Skeletal muscle satellite cell (primary cell): ENCODE data around the gene COPG2.

Source experiments
- H3K27me3 ChIP-seq: 2 replicates; pipeline ENCODE4 v1.7.0; 2013; ENCODE audit warnings: low read length; ENCODE audit not compliant: control insufficient read depth, insufficient read depth
- H3K36me3 ChIP-seq: 2 replicates; pipeline ENCODE4 v1.7.0; 2013; ENCODE audit warnings: mild to moderate bottlenecking, control low read depth, low read length; ENCODE audit not compliant: insufficient read depth
- H3K4me1 ChIP-seq: 2 replicates; pipeline ENCODE4 v1.7.0; 2013; ENCODE audit warnings: low read length; ENCODE audit not compliant: control insufficient read depth, insufficient read depth
- H3K4me2 ChIP-seq: 2 replicates; pipeline ENCODE4 v1.7.0; 2013; ENCODE audit warnings: mild to moderate bottlenecking, low read length
- H3K4me3 ChIP-seq: 2 replicates; pipeline ENCODE4 v1.7.0; 2013; ENCODE audit warnings: low read length
- H3K9ac ChIP-seq: 2 replicates; pipeline ENCODE4 v1.7.0; 2013; ENCODE audit warnings: mild to moderate bottlenecking, low read depth, low read length, moderate library complexity
- H3K9me3 ChIP-seq: replicated peaks from 2 replicates; pipeline ENCODE4 v1.7.0; 2013; ENCODE audit warnings: mild to moderate bottlenecking, control low read depth, low read length

Gene COPG2

GRCh38 chr7:130483031-130483430, 185.5 kb downstream of the COPG2 start:
- H3K4me1 ChIP-seq = no peaks in the 10 kb centered on the region
- H3K9ac ChIP-seq = no peak overlapping the region
- H3K4me3 ChIP-seq = no peak overlapping the region

GRCh38 chr7:130481898-130482297, 186.7 kb downstream of the COPG2 start:
- H3K4me2 ChIP-seq = no peak overlapping the region
- no peak overlapping the region for H3K9ac ChIP-seq
- no peaks in the 10 kb centered on the region for H3K36me3 ChIP-seq
- peaks cover 26% of the 10 kb centered on the region for H3K27me3 ChIP-seq
- H3K4me1 ChIP-seq = no peaks in the 10 kb centered on the region
- no peaks in the 10 kb centered on the region for H3K9me3 ChIP-seq
- no peak overlapping the region for H3K4me3 ChIP-seq

More at GRCh38 chr7:130483031-130483430, 185.5 kb downstream of the COPG2 start:
- H3K36me3 ChIP-seq = no peaks in the 10 kb centered on the region
- H3K27me3 ChIP-seq = peaks cover 22% of the 10 kb centered on the region
- no peak overlapping the region for H3K4me2 ChIP-seq
- no peaks in the 10 kb centered on the region for H3K9me3 ChIP-seq

- H3K4me1 ChIP-seq = no peaks in the 10 kb centered on the region
- no peaks in the 10 kb centered on the region for H3K36me3 ChIP-seq
Observed at GRCh38 chr7:130479716-130480400, 188.7 kb downstream of the COPG2 start.

GRCh38 chr7:130478991-130479390, 189.6 kb downstream of the COPG2 start:
- Histone ChIP-seq H3K4me3 (no peak overlapping the region), H3K4me2 (no peak overlapping the region), H3K27me3 (peaks cover 36% of the 10 kb centered on the region), H3K9ac (no peak overlapping the region), H3K9me3 (no peaks in the 10 kb centered on the region), H3K36me3 (no peaks in the 10 kb centered on the region), H3K4me1 (no peaks in the 10 kb centered on the region)

More at GRCh38 chr7:130479716-130480400, 188.7 kb downstream of the COPG2 start:
- no peak overlapping the region for H3K9ac ChIP-seq
- H3K4me3 ChIP-seq = no peak overlapping the region
- H3K9me3 ChIP-seq = no peaks in the 10 kb centered on the region
- peaks cover 32% of the 10 kb centered on the region for H3K27me3 ChIP-seq
- no peak overlapping the region for H3K4me2 ChIP-seq

DNA sequence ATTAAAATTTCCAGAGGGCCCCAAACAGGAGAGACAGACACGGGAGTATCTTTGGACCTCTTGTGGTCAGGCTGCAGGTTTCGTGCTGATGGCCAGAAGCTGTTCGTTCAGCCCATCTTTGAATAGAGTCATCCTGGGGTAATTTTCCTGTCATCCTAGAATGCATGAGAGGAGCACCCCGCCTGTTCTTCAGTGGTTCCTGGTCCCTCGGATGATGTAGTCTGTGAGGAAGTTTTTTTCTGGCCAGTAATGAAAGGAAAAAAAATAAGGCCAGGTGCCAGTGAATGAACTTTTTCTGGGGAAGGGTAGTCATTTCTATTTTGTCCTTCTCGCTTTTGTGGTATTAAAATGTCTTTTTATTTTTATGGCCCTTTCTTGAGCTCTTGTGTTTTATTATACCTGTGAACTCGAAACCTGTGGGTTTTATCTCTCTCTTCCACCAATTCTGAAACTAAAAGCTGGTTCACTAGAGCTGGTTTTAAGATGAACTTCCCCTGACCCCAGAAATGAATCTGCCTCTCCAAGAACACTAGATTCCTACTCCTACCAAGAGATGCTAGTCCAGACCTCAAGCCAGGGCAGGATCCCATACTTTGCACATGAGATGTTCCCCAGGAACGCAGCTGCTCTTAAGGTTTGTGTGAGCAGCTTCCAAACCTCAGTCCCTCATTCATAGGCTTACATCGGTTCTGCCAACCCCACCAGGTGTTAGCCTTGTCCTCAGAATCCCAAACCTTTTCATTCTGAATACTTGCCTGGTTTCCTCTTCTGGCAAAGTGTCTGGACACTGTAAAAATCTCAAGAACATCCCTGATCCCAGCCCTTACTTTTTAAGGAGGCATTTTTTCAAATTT, 192.0 kb downstream of the COPG2 start:
- no peaks in the 10 kb centered on the region for H3K4me1 ChIP-seq
- no peak overlapping the region for H3K4me2 ChIP-seq
- no peak overlapping the region for H3K9ac ChIP-seq
- H3K4me3 ChIP-seq = no peak overlapping the region
- H3K36me3 ChIP-seq = no peaks in the 10 kb centered on the region
- H3K27me3 ChIP-seq = peaks cover 31% of the 10 kb centered on the region
- no peaks in the 10 kb centered on the region for H3K9me3 ChIP-seq

- H3K4me1 ChIP-seq = no peaks in the 10 kb centered on the region
Observed at GRCh38 chr7:130475776-130476175, 192.8 kb downstream of the COPG2 start.

GRCh38 chr7:130473876-130474275, 194.7 kb downstream of the COPG2 start:
- Histone ChIP-seq H3K36me3 (no peaks in the 10 kb centered on the region), H3K9me3 (no peaks in the 10 kb centered on the region), H3K4me2 (no peak overlapping the region), H3K9ac (no peak overlapping the region), H3K4me1 (no peaks in the 10 kb centered on the region), H3K4me3 (no peak overlapping the region), H3K27me3 (peaks cover 31% of the 10 kb centered on the region)

More at GRCh38 chr7:130475776-130476175, 192.8 kb downstream of the COPG2 start:
- H3K4me2 ChIP-seq = no peak overlapping the region
- H3K4me3 ChIP-seq = no peak overlapping the region
- H3K27me3 ChIP-seq = peaks cover 31% of the 10 kb centered on the region
- no peak overlapping the region for H3K9ac ChIP-seq
- no peaks in the 10 kb centered on the region for H3K9me3 ChIP-seq
- H3K36me3 ChIP-seq = no peaks in the 10 kb centered on the region

- no peaks in the 10 kb centered on the region for H3K9me3 ChIP-seq
- H3K9ac ChIP-seq = no peak overlapping the region
- H3K4me1 ChIP-seq = no peaks in the 10 kb centered on the region
Observed at GRCh38 chr7:130473289-130473688, 195.3 kb downstream of the COPG2 start.

DNA sequence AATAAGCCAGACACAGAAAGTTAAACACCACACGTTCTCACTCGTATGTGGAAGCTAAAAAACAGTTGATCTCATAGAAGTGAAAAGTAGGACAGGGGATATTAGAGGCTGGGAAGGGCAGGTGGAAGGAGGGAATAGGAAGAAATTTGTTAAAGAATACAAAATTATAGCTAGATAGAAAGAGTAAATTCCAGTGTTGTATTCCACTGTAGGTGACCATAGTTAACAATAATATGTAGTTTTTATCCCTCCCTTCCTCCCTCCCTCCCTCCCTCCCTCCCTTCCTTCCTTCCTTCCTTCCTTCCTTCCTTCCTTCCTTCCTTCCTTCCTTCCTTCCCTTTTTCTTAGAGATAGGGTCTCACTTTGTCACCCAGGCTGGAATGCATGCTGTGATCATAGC, 196.6 kb downstream of the COPG2 start:
- Histone ChIP-seq H3K9ac (no peak overlapping the region), H3K4me3 (no peak overlapping the region), H3K27me3 (peaks cover 25% of the 10 kb centered on the region), H3K4me1 (no peaks in the 10 kb centered on the region), H3K9me3 (no peaks in the 10 kb centered on the region), H3K36me3 (no peaks in the 10 kb centered on the region), H3K4me2 (no peak overlapping the region)

More at GRCh38 chr7:130473289-130473688, 195.3 kb downstream of the COPG2 start:
- Histone ChIP-seq H3K4me3 (no peak overlapping the region), H3K36me3 (no peaks in the 10 kb centered on the region), H3K4me2 (no peak overlapping the region), H3K27me3 (peaks cover 31% of the 10 kb centered on the region)

GRCh38 chr7:130468612-130469011, 199.9 kb downstream of the COPG2 start:
- no peaks in the 10 kb centered on the region for H3K4me1 ChIP-seq

DNA sequence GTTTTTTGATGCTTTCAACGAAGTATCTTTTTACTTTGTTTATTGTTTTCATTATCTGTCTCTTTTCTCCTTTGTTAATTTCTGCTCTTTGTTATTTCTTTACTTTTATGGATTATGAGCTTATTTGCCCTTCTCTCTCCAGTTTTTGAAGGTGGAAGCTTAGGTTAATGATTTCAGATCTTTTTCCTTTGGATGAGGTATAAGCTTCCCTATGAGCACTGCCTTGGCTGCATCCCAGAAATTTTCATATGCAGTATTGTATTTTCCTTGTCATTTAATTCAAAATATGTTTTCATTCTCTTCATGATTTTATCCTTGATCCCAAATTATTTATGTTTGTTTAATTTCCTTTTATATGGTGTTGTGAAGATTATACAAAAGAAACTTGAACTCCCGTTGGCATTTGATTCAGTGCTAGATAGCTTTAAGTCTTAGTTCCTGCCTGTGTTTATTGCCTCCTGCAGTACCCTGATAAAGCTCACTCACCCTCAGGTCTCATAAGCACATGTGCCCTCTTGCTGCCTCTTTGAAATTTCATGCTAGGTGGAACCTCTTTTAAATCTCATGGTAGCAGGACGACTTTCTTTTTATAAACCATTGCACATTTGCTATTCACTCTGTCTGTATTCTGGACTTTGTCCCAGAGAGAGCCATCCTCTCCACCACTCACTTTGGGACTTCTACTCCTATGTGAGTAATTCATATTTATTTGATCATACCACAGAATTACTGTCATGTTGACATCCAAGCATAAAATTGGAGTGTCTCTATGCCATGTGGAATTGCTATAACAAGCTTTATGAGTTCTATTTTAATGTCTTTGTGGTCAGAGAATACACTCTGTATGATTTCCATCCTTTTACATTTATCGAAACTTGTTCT, 204.8 kb downstream of the COPG2 start:
- Histone ChIP-seq H3K9ac (no peak overlapping the region), H3K4me2 (no peak overlapping the region), H3K4me1 (no peaks in the 10 kb centered on the region), H3K27me3 (peaks cover 4% of the 10 kb centered on the region), H3K4me3 (no peak overlapping the region), H3K36me3 (no peaks in the 10 kb centered on the region), H3K9me3 (no peaks in the 10 kb centered on the region)

More at GRCh38 chr7:130468612-130469011, 199.9 kb downstream of the COPG2 start:
- Histone ChIP-seq H3K4me3 (no peak overlapping the region), H3K4me2 (no peak overlapping the region), H3K9ac (no peak overlapping the region), H3K9me3 (no peaks in the 10 kb centered on the region), H3K27me3 (peaks cover 5% of the 10 kb centered on the region), H3K36me3 (no peaks in the 10 kb centered on the region)
